GM12878 (cell line): ENCODE data around the gene DAB2IP. TPM values are rescaled to one million over a fixed set of nuclear protein-coding genes. Genes with fewer than 3 reads are reported as not detected.

Experiments
- ATAC-seq: fragments of 200-7000 bp; cut with Tn5 transposase; 3 replicates; pipeline ENCODE4 v1.9.1; 2020; ENCODE audit warnings: mild to moderate bottlenecking, moderate library complexity
- BruUV-seq: library from RNA; stranded (reverse); fragments of 400-500 nt; replicated peaks from 2 replicates; lab custom pipeline; 2021; lab: Mats Ljungman, UMichigan
- CTCF ChIA-PET: fragments of 300-600 bp; sonication (Branson Sonifier 250); formaldehyde crosslinking; extraction: SDS; loops from one replicate; lab custom pipeline; 2021; ENCODE audit warnings: inconsistent platforms; lab: Yijun Ruan, JAX
- POLR2A ChIA-PET: fragments of 350-600 bp; formaldehyde crosslinking; extraction: SDS; loops from one replicate; lab custom pipeline; 2021; ENCODE audit warnings: inconsistent platforms; lab: Charles Lee
- RAD21 ChIA-PET: fragments of 300-600 bp; sonication (Branson Sonifier 250); formaldehyde crosslinking; loops from one replicate; lab custom pipeline; 2023; ENCODE audit warnings: antibody characterized with exemption; ENCODE audit not compliant: unreplicated experiment; lab: Charles Lee
- SMC1A ChIA-PET: fragments of 300-600 bp; sonication (Branson Sonifier 250); formaldehyde crosslinking; loops from one replicate; lab custom pipeline; 2023; ENCODE audit not compliant: unreplicated experiment, uncharacterized antibody; lab: Charles Lee
- DNase-seq: peaks from one replicate; pipeline ENCODE4 v3.0.0-alpha.2; 2011; ENCODE audit warnings: low read depth, low spot score
- FAIRE-seq: peaks from 3 replicates; lab custom pipeline; 2011; peaks lifted over from hg19 to GRCh38; lab: Jason Lieb, UNC
- H2AFZ ChIP-seq: 2 replicates; pipeline ENCODE4 v1.6.0; 2011; ENCODE audit warnings: low read depth, low read length, control low read depth; ENCODE audit not compliant: control insufficient read depth
- H3K27ac ChIP-seq: 2 replicates; pipeline ENCODE4 v1.5.1; 2011; ENCODE audit warnings: control low read depth; ENCODE audit not compliant: control insufficient read depth, insufficient read depth
- H3K27me3 ChIP-seq, 2 experiments: replicated peaks in 1 of 2; 2 replicates each; pipeline versions ENCODE4 v1.6.0 to v1.6.1; 2011; ENCODE audit warnings: low read length in 1 of 2; ENCODE audit not compliant: control insufficient read depth in 2 of 2, insufficient read depth in 2 of 2
- H3K36me3 ChIP-seq, 2 experiments: 2 replicates each; pipeline ENCODE4 v1.5.1; 2011; ENCODE audit warnings: low read length in 1 of 2; ENCODE audit not compliant: control insufficient read depth in 2 of 2, insufficient read depth in 2 of 2
- H3K4me1 ChIP-seq: 2 replicates; pipeline ENCODE4 v1.6.1; 2011; ENCODE audit warnings: mild to moderate bottlenecking, low read length, moderate library complexity, mixed read lengths; ENCODE audit not compliant: control insufficient read depth, insufficient read depth
- H3K4me2 ChIP-seq: 2 replicates; pipeline ENCODE4 v1.6.0; 2011; ENCODE audit warnings: control low read depth; ENCODE audit not compliant: control insufficient read depth, insufficient read depth
- H3K4me3 ChIP-seq: fragments of 200-600 bp; sonication (generic); 2 replicates; pipeline ENCODE4 v1.5.1; 2016
- H3K79me2 ChIP-seq: 2 replicates; pipeline ENCODE4 v1.6.0; 2011; ENCODE audit warnings: low read length; ENCODE audit not compliant: control insufficient read depth, insufficient read depth
- H3K9ac ChIP-seq: 2 replicates; pipeline ENCODE4 v1.8.0; 2011; ENCODE audit warnings: low read length, control low read depth, mixed read lengths; ENCODE audit not compliant: control insufficient read depth, insufficient read depth
- H3K9me3 ChIP-seq: replicated peaks from 3 replicates; pipeline ENCODE4 v1.5.1; 2011; ENCODE audit warnings: mild to moderate bottlenecking, low read length; ENCODE audit not compliant: control insufficient read depth, insufficient read depth
- H4K20me1 ChIP-seq: 2 replicates; pipeline ENCODE4 v1.6.0; 2011; ENCODE audit not compliant: control insufficient read depth, insufficient read depth
- BRCA1 ChIP-seq: IDR thresholded peaks from 2 replicates; pipeline ENCODE4 v1.6.1; 2011; ENCODE audit warnings: low read depth, low read length, improper control_type of control experiment
- FOXM1 ChIP-seq: IDR thresholded peaks from 2 replicates; pipeline ENCODE4 v1.6.1; 2012; ENCODE audit warnings: low read depth, mild to moderate bottlenecking, inconsistent platforms, low read length, moderate library complexity
- IKZF2 ChIP-seq, 2 experiments: fragments of 450-650 bp; IDR thresholded peaks; 2 replicates each; pipeline ENCODE4 v1.6.1; 2017; ENCODE audit warnings: mild to moderate bottlenecking in 2 of 2, moderate library complexity in 2 of 2
- NFXL1 ChIP-seq: fragments of 450-650 bp; IDR thresholded peaks from 2 replicates; pipeline ENCODE4 v1.6.1; 2017; ENCODE audit warnings: antibody characterized with exemption, mild to moderate bottlenecking, borderline replicate concordance
- NFYA ChIP-seq: IDR thresholded peaks from 2 replicates; pipeline ENCODE4 v1.6.1; 2011; ENCODE audit warnings: low read depth, mild to moderate bottlenecking, low read length, improper control_type of control experiment, borderline replicate concordance
- NR2F1 ChIP-seq: fragments of 450-650 bp; conservative IDR thresholded peaks from 2 replicates; pipeline ENCODE4 v1.6.1; 2017; ENCODE audit warnings: mild to moderate bottlenecking
- PRDM15 ChIP-seq: fragments of 450-650 bp; formaldehyde crosslinking; IDR thresholded peaks from 2 replicates; pipeline ENCODE4 v1.4.0; 2020; ENCODE audit warnings: mild to moderate bottlenecking, moderate library complexity
- RB1 ChIP-seq: fragments of 450-650 bp; formaldehyde crosslinking; IDR thresholded peaks from 2 replicates; pipeline ENCODE4 v1.6.1; 2017; ENCODE audit warnings: mild to moderate bottlenecking, borderline replicate concordance
- RUNX3 ChIP-seq: IDR thresholded peaks from 2 replicates; pipeline ENCODE4 v1.6.1; 2012; ENCODE audit warnings: low read length, inconsistent platforms
- STAT1 ChIP-seq: fragments of 450-650 bp; conservative IDR thresholded peaks from 2 replicates; pipeline ENCODE4 v1.6.1; 2014; ENCODE audit warnings: antibody characterized with exemption, mild to moderate bottlenecking
- TCF3 ChIP-seq: IDR thresholded peaks from 2 replicates; pipeline ENCODE4 v1.6.1; 2012; ENCODE audit warnings: low read depth, mild to moderate bottlenecking, low read length, borderline replicate concordance; ENCODE audit not compliant: insufficient read depth
- ZBTB11 ChIP-seq: fragments of 450-650 bp; formaldehyde crosslinking; IDR thresholded peaks from 2 replicates; pipeline ENCODE4 v1.5.0; 2022; ENCODE audit warnings: mild to moderate bottlenecking, missing genetic modification characterization
- WGBS: methylation state at CpG from one replicate; pipeline ENCODE4 v1.1.6; 2016; ENCODE audit warnings: low lambda C conversion rate; ENCODE audit not compliant: insufficient replicate concordance, insufficient coverage; ENCODE audit errors: missing lambda C conversion rate; 5-methylcytosine and 5-hydroxymethylcytosine counted together
- in situ Hi-C: fragments of 300-500 bp; cut with MboI; formaldehyde crosslinking; loops from 9 replicates; pipeline ENCODE4 v1.14.3; 2018; ENCODE audit warnings: mixed read lengths
- intact Hi-C: fragments of 100-400 bp; cut with micrococcal nuclease; formaldehyde crosslinking; loops from one replicate; pipeline ENCODE4 v1.14.2; 2022; ENCODE audit not compliant: unreplicated experiment
- polyA plus RNA-seq, 11 experiments: library from polyadenylated mRNA; depleted of rRNA in 4 of 11; unstranded in 6 of 11; stranded (reverse) in 5 of 11; fragments of >200 nt; fragmentation: Nextera tagmentation in 4 of 11; fragmentation: Illumina TruSeq in 1 of 11; extraction: Ambion mirVana in 4 of 11; extraction: Trizol in 1 of 11; gene quantifications; 1 replicate in 1 of 11; 2 replicates in 10 of 11; pipeline versions ENCODE4 v1.2.1 to v1.2.3, GENCODE V29; 2011 to 2016; ENCODE audit warnings: inconsistent platforms in 2 of 11, missing spikeins in 2 of 11, low read depth in 1 of 11
- total RNA-seq, 4 experiments: library from RNA; depleted of rRNA in 3 of 4; stranded (reverse); fragments of >200 nt in 3 of 4; fragmentation: Illumina TruSeq in 1 of 4; extraction: Trizol in 1 of 4; gene quantifications; 2 replicates each; pipeline versions ENCODE4 v1.2.1 to v1.2.3, GENCODE V29; 2013 to 2021
- TF ChIP-seq, protein P1 (sequence below): fragments of 450-650 bp; IDR thresholded peaks from 2 replicates; pipeline ENCODE4 v1.6.1; 2016; ENCODE audit warnings: mild to moderate bottlenecking, moderate library complexity, borderline replicate concordance

DAB2IP gene
- total and polyA plus RNA-seq, 10 of the 15 experiments (the other 5 are each of a cell fraction or from before 2014, with no cell fraction given): 0.03 to 0.38 (median 0.14) TPM; not detected in 6

DNA sequence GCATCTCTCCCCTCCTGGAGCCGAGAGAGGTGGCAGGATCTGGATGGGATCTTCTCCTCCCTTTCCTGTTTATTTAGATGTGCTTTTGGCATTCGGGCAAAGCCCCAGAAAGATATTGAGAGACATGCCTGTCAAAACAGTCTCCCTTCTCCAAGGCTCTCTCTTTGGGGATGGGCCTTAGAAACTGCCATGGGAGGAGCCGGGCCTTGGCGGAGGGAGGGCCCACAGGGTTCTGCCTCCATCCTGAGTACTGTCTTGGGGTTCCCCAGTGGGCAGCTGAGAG, 41.9 kb downstream of the DAB2IP start (continued):
- TF ChIP-seq PRDM15: no peak
- TF ChIP-seq TCF3: no peak
- TF ChIP-seq BRCA1: no peak

GRCh38 chr9:121694001-121694400, 42.6 kb downstream of the DAB2IP start:
- no TSS peak for BruUV-seq
- intact Hi-C loops: no loop called here
- Histone ChIP-seq H3K79me2 (no peaks in the 10 kb centered on the region), H3K27ac (no peak overlapping the region), H3K36me3 (no peaks in the 10 kb centered on the region), H3K4me3 (no peak overlapping the region), H3K4me1 (no peaks in the 10 kb centered on the region), H2AFZ (no peak overlapping the region), H3K27me3 (peaks cover 6 to 13% of the 10 kb centered on the region in 2 experiments), H3K4me2 (no peak overlapping the region), H3K9me3 (no peaks in the 10 kb centered on the region), H3K9ac (no peak overlapping the region), H4K20me1 (no peaks in the 10 kb centered on the region; the same call in 1 of the 2 replicates)
- WGBS: 45% methylated on average over 5 of the region's 5 CpGs
- in situ Hi-C loops: no loop called here
- no peak for DNase-seq
- SMC1A ChIA-PET: no interaction called here
- FAIRE-seq: no peak
- POLR2A ChIA-PET: no interaction called here
- CTCF ChIA-PET: interaction anchor here (0.9 kb wide), 1 partner anchor 148 kb away, joined by 3 read pairs; no protein-coding TSS in a partner anchor
- RAD21 ChIA-PET: no interaction called here
- ATAC-seq: no peak
- TF ChIP-seq ZBTB11 (CRISPR knock-in tag) (no peak), NR2F1 (no peak), NFYA (no peak), STAT1 (no peak), RUNX3 (no peak), IKZF2 (IDR thresholded peaks at IDR 0.05) (no peak), FOXM1 (no peak), NFXL1 (no peak), RB1 (no peak)
- TF ChIP-seq, protein P1, sequence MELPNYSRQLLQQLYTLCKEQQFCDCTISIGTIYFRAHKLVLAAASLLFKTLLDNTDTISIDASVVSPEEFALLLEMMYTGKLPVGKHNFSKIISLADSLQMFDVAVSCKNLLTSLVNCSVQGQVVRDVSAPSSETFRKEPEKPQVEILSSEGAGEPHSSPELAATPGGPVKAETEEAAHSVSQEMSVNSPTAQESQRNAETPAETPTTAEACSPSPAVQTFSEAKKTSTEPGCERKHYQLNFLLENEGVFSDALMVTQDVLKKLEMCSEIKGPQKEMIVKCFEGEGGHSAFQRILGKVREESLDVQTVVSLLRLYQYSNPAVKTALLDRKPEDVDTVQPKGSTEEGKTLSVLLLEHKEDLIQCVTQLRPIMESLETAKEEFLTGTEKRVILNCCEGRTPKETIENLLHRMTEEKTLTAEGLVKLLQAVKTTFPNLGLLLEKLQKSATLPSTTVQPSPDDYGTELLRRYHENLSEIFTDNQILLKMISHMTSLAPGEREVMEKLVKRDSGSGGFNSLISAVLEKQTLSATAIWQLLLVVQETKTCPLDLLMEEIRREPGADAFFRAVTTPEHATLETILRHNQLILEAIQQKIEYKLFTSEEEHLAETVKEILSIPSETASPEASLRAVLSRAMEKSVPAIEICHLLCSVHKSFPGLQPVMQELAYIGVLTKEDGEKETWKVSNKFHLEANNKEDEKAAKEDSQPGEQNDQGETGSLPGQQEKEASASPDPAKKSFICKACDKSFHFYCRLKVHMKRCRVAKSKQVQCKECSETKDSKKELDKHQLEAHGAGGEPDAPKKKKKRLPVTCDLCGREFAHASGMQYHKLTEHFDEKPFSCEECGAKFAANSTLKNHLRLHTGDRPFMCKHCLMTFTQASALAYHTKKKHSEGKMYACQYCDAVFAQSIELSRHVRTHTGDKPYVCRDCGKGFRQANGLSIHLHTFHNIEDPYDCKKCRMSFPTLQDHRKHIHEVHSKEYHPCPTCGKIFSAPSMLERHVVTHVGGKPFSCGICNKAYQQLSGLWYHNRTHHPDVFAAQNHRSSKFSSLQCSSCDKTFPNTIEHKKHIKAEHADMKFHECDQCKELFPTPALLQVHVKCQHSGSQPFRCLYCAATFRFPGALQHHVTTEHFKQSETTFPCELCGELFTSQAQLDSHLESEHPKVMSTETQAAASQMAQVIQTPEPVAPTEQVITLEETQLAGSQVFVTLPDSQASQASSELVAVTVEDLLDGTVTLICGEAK: no peak
